Ishikawa (cell line): ENCODE results near the gene TOMT.

Experiments
- CEBPB ChIP-seq: IDR thresholded peaks from 2 replicates; pipeline ENCODE4 v1.6.1; 2012
- EGR1 ChIP-seq: IDR thresholded peaks from 2 replicates; pipeline ENCODE4 v1.6.1; 2012
- EP300 ChIP-seq: IDR thresholded peaks from 2 replicates; pipeline ENCODE4 v1.6.1; 2012; ENCODE audit warnings: borderline replicate concordance
- FOXM1 ChIP-seq: IDR thresholded peaks from 2 replicates; pipeline ENCODE4 v1.6.1; 2012; ENCODE audit warnings: low read depth, borderline replicate concordance
- MAX ChIP-seq: IDR thresholded peaks from 2 replicates; pipeline ENCODE4 v1.6.1; 2012
- NFIC ChIP-seq: IDR thresholded peaks from 2 replicates; pipeline ENCODE4 v1.6.1; 2012
- RAD21 ChIP-seq: IDR thresholded peaks from 2 replicates; pipeline ENCODE4 v1.6.1; 2012; ENCODE audit warnings: low read depth
- REST ChIP-seq: IDR thresholded peaks from 2 replicates; pipeline ENCODE4 v1.6.1; 2012; ENCODE audit warnings: low read depth, mild to moderate bottlenecking
- TAF1 ChIP-seq: IDR thresholded peaks from 2 replicates; pipeline ENCODE4 v1.6.1; 2012; ENCODE audit warnings: low read depth, mild to moderate bottlenecking
- TCF12 ChIP-seq: IDR thresholded peaks from 2 replicates; pipeline ENCODE4 v1.6.1; 2012; ENCODE audit warnings: low read depth
- TEAD4 ChIP-seq: IDR thresholded peaks from 2 replicates; pipeline ENCODE4 v1.6.1; 2012
- USF1 ChIP-seq: IDR thresholded peaks from 2 replicates; pipeline ENCODE4 v1.6.1; 2012
- YY1 ChIP-seq: IDR thresholded peaks from 2 replicates; pipeline ENCODE4 v1.6.1; 2012; ENCODE audit warnings: low read depth
- ZBTB7A ChIP-seq: IDR thresholded peaks from 2 replicates; pipeline ENCODE4 v1.6.1; 2012; ENCODE audit warnings: low read depth

The TOMT gene

GRCh38 chr11:72141066-72141465, 35.3 kb downstream of the TOMT start:
- TF ChIP-seq TEAD4 (no peak), FOXM1 (no peak), USF1 (no peak), RAD21 (no peak)

GRCh38 chr11:72144807-72145565, 39.3 kb downstream of the TOMT start:
- TF ChIP-seq TEAD4 (peak; percentile 24; the same call in 1 of the 2 replicates), USF1 (no peak)

- TF ChIP-seq USF1 (no peak), MAX (no peak), ZBTB7A (no peak), RAD21 (no peak), EP300 (no peak), TAF1 (no peak), TEAD4 (no peak), NFIC (no peak), REST (no peak)
Measured at GRCh38 chr11:72146625-72147024, 40.9 kb downstream of the TOMT start.

GRCh38 chr11:72150882-72151281, 45.2 kb downstream of the TOMT start:
- no peak for TF ChIP-seq CEBPB

GRCh38 chr11:72154816-72155215, 49.1 kb downstream of the TOMT start:
- TF ChIP-seq MAX, result no peak
- TF ChIP-seq FOXM1, result no peak
- TF ChIP-seq EP300, result no peak
- TF ChIP-seq USF1, result no peak
- TF ChIP-seq RAD21, result no peak
- no peak for TF ChIP-seq NFIC
- no peak for TF ChIP-seq TCF12
- TF ChIP-seq ZBTB7A, result no peak
- TF ChIP-seq TAF1, result no peak

GRCh38 chr11:72155751-72156150, 50.0 kb downstream of the TOMT start:
- TF ChIP-seq ZBTB7A, result no peak
- no peak for TF ChIP-seq REST
- TF ChIP-seq CEBPB, result no peak
- TF ChIP-seq FOXM1, result no peak
- no peak for TF ChIP-seq NFIC
- TF ChIP-seq EGR1, result no peak
- no peak for TF ChIP-seq MAX
- TF ChIP-seq YY1, result no peak
- no peak for TF ChIP-seq TAF1
- TF ChIP-seq TCF12, result no peak
